GM06990 (cell line): ENCODE measurements around the gene KMT2D.

Source experiments
- DNase-seq: peaks from one replicate; pipeline ENCODE4 v3.0.0-alpha.2; 2011; ENCODE audit not compliant: insufficient read length; ENCODE audit errors: extremely low read depth
- H3K27me3 ChIP-seq: replicated peaks from 2 replicates; pipeline ENCODE4 v1.6.0; 2011; ENCODE audit warnings: low read length; ENCODE audit not compliant: control insufficient read depth, insufficient read depth
- H3K36me3 ChIP-seq: 2 replicates; pipeline ENCODE4 v1.5.1; 2011; ENCODE audit warnings: low read length; ENCODE audit not compliant: control insufficient read depth, insufficient read depth
- H3K4me3 ChIP-seq: replicated peaks from 2 replicates; pipeline ENCODE4 v1.5.1; 2011; ENCODE audit warnings: low read depth, mild to moderate bottlenecking, control low read depth, low read length
- CTCF ChIP-seq: IDR thresholded peaks from 2 replicates; pipeline ENCODE4 v1.5.1; 2011; ENCODE audit warnings: low read length, control low read depth, mild to moderate bottlenecking, inconsistent platforms; ENCODE audit not compliant: insufficient read depth, poor library complexity, severe bottlenecking

KMT2D gene

DNA sequence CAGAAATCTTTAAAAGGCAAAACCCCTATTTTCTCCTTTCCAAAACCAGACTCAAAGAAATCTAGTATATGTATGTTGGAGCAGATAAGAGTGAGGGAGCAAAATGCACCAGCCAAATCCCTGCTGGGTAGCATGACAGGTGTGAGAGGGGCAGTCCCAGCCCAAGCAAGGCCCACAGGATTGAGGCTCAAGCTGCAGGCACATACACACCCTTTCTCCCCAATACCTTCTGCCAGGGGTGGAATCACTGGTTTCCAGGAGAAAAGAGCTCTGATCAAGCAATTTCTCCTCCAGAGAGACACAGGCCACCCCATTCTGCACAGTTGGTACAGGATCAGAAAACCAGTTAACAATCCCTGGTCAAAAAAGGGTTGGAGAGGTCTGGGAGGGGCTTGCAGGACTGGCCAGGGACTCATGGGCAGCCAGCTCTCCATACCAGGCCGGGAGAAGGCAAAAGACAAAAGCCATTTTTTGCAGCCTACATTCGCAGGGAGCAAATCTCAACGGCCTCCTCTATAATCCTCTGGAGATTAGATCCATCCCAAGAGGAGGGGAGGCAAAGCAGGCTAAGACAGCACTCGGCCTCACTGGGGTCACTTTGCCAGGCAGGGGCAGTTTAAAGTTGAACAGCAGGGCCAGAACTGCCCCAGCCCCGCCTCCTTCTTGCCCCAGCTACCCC is 2.1 kb downstream of the KMT2D start:
- peak overlapping the region; percentile 70 for H3K4me3 ChIP-seq
- H3K27me3 ChIP-seq = no peaks in the 10 kb centered on the region
- no peak for TF ChIP-seq CTCF
- DNase-seq = no peak
- peaks cover 11% of the 10 kb centered on the region for H3K36me3 ChIP-seq

DNA sequence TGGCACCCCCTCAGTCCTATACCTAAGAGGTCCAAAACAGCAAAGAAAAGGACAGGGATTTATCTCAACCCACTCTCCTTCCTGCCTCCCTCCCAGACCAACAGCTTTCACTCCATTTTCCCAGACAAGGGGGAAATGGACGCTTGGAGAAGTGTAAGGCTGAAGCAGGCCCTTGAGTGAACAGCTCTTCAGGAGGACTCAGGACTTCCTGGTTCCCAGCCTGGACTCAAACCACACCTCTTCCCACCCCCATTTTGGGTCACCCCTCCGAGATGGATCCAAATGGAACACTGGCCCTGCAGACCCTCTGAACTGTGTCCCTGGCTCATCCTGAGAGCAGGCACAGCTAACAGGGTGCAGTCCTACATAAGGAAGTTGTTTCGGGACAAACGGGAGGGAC is 2.7 kb downstream of the KMT2D start:
- no peak for TF ChIP-seq CTCF
- no peak for DNase-seq
- Histone ChIP-seq H3K4me3 (peak overlapping the region; percentile 70), H3K36me3 (peaks cover 16% of the 10 kb centered on the region), H3K27me3 (no peaks in the 10 kb centered on the region)

DNA sequence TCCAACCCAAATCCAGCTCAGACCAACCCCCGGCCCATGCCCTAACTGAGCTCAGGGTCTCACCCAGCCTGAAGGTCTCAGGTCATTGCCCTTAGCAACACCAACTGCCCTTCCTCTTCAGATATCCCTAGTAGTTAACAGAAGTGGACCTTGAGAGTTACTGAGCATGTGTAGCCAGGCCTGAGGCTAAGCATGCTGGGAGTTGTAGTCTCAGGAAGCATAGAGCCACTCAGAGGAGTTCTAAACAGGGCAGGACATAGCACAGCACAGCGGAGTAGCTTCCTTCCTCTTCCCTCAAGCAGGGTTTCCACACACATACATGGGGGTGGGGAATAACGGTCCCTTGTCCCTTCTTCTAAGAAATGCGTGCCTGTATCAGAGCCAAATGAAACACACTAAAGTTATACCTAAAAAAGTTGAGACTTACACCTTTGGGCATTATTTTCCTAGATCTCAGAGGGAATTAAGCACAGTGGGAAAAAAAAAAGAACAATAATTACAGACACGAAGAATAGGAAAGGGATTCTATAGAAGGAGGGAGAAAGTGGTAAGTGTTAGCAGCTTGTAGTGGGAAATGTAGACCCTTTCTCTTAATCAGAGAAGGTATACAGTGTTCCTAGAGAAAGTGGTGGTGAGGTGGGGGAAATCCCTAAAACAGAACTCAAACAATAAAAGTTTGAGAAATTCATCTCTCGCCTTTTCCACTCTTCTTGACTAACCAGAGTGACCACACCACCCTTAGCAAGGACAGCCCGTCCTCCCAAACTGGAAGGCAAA is 4.4 kb downstream of the KMT2D start:
- H3K4me3 ChIP-seq = peak overlapping the region; percentile 70
- peaks cover 26% of the 10 kb centered on the region for H3K36me3 ChIP-seq
- no peaks in the 10 kb centered on the region for H3K27me3 ChIP-seq
- no peak for DNase-seq
- TF ChIP-seq CTCF = no peak

DNA sequence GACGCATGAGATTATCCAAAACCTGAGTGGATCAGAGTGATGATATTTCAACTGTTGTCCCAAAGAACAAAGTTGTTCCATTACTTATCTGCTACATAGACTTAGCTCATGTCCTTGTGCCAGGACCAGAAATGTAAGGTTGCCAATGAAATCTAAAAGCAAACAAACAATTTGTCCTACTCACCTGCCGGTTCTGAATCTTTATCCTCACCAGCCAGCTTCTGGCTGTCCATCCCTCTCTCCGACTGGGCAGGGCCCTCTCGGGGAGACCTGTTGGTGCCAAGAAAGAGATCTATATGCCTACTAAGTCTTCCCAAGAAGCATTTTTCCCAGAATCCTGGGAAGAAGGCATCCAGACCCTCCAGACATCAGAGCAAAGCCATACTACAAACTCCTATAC is 5.5 kb downstream of the KMT2D start:
- H3K27me3 ChIP-seq = no peaks in the 10 kb centered on the region
- H3K36me3 ChIP-seq = peaks cover 36% of the 10 kb centered on the region

GRCh38 chr12:49054524-49054923 is 6.1 kb downstream of the KMT2D start:
- TF ChIP-seq CTCF = no peak
- Histone ChIP-seq H3K27me3 (no peaks in the 10 kb centered on the region), H3K4me3 (no peak overlapping the region), H3K36me3 (peaks cover 42% of the 10 kb centered on the region)
- no peak for DNase-seq

More for the DNA sequence above, 5.5 kb downstream of the KMT2D start:
- no peak overlapping the region for H3K4me3 ChIP-seq
- TF ChIP-seq CTCF = no peak
- no peak for DNase-seq
